HepG2 (cell line): ENCODE data around the gene TMEM176A. TPM values are rescaled to one million over a fixed set of nuclear protein-coding genes. Genes with fewer than 3 reads are reported as not detected.

ENCODE experiments used
- KLF16 ChIP-seq, 2 experiments: sonication (generic) in 1 of 2; formaldehyde crosslinking in 1 of 2; IDR thresholded peaks; 2 replicates each; pipeline versions ENCODE4 v1.6.1 to v1.8.0; 2016 to 2023; ENCODE audit warnings: missing genetic modification reagents in 2 of 2, missing compliant biosample characterization in 1 of 2
- ZNF672 ChIP-seq: sonication (generic); formaldehyde crosslinking; IDR thresholded peaks from 2 replicates; pipeline ENCODE4 v1.8.1; 2022; ENCODE audit warnings: missing genetic modification reagents
- polyA plus RNA-seq, 8 experiments: library from polyadenylated mRNA; depleted of rRNA in 3 of 8; stranded (reverse) in 7 of 8; unstranded in 1 of 8; fragments of >200 nt; fragmentation: Illumina TruSeq in 4 of 8; extraction: Trizol in 4 of 8; gene quantifications; 2 replicates each; pipeline versions ENCODE4 v1.2.1 to v1.2.3, GENCODE V29; 2011 to 2016; ENCODE audit warnings: low read depth in 4 of 8, missing spikeins in 1 of 8, mixed read lengths in 1 of 8; ENCODE audit not compliant: insufficient read depth in 1 of 8
- total RNA-seq, 5 experiments: library from RNA; depleted of rRNA; stranded (reverse); fragments of >200 nt; fragmentation: Illumina TruSeq; extraction: Trizol; gene quantifications; 2 replicates each; pipeline ENCODE4 v1.2.3, GENCODE V29; 2016; ENCODE audit warnings: low read depth in 1 of 5
- TF ChIP-seq, protein P1 (sequence below): sonication (generic); formaldehyde crosslinking; IDR thresholded peaks from 2 replicates; pipeline ENCODE4 v1.4.0; 2020; ENCODE audit warnings: missing genetic modification reagents, borderline replicate concordance
- TF ChIP-seq, protein P2 (sequence below): sonication (generic); formaldehyde crosslinking; IDR thresholded peaks from 2 replicates; pipeline ENCODE4 v1.4.0; 2020; ENCODE audit warnings: missing genetic modification reagents, borderline replicate concordance

Gene TMEM176A
- total and polyA plus RNA-seq, 2 of the 13 experiments (the other 11 are each of a cell fraction or from before 2014, with no cell fraction given): not detected

DNA sequence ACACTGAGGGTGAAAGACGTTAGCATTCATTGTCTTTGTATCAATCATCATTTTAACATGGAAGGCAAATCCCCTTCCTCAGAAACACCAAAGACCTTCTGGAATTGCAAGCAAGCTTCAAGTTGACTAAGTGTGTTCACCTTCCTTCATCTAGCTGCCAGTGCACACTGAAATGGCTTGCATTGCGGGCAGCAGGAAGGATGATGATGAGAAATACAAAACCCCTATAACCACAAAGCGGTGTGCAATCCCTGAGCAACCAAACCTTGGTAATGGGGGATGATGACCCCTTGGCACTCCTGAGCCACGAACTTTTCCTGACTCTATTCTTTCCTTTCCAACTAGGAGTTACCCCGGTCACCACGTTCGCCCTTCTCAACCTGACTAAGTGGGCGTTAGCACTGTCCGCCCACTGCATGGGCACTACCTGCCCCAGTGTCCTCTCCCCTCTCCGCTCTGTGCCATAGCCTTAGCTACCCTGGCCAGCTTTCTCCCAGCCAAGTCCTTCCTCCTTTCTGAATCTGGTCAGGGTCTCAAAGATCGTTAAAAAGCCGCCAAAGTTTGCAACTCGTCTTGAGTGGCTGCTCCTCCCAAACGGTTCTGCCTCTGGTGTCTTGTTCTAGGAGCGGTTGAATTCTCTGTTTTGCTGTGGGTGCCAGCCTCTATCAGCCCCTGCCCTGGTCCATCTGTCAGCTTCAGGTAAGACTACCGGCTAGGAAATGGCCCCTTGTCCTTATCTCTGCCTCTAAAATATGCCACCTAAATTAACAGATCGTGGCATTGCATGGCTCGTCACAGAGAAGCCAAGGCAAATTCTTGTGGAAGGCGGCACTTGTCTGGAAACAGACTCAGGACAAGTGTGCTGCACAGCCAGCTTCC is 51.2 kb downstream of the TMEM176A start (continued):
- TF ChIP-seq, protein P1, sequence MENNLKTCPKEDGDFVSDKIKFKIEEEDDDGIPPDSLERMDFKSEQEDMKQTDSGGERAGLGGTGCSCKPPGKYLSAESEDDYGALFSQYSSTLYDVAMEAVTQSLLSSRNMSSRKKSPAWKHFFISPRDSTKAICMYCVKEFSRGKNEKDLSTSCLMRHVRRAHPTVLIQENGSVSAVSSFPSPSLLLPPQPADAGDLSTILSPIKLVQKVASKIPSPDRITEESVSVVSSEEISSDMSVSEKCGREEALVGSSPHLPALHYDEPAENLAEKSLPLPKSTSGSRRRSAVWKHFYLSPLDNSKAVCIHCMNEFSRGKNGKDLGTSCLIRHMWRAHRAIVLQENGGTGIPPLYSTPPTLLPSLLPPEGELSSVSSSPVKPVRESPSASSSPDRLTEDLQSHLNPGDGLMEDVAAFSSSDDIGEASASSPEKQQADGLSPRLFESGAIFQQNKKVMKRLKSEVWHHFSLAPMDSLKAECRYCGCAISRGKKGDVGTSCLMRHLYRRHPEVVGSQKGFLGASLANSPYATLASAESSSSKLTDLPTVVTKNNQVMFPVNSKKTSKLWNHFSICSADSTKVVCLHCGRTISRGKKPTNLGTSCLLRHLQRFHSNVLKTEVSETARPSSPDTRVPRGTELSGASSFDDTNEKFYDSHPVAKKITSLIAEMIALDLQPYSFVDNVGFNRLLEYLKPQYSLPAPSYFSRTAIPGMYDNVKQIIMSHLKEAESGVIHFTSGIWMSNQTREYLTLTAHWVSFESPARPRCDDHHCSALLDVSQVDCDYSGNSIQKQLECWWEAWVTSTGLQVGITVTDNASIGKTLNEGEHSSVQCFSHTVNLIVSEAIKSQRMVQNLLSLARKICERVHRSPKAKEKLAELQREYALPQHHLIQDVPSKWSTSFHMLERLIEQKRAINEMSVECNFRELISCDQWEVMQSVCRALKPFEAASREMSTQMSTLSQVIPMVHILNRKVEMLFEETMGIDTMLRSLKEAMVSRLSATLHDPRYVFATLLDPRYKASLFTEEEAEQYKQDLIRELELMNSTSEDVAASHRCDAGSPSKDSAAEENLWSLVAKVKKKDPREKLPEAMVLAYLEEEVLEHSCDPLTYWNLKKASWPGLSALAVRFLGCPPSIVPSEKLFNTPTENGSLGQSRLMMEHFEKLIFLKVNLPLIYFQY (CRISPR knock-in tag): no peak
- TF ChIP-seq KLF16 (CRISPR knock-in tag; IDR thresholded peaks at IDR 0.05): no peak
- TF ChIP-seq ZNF672 (CRISPR knock-in tag): no peak
- TF ChIP-seq, protein P2, sequence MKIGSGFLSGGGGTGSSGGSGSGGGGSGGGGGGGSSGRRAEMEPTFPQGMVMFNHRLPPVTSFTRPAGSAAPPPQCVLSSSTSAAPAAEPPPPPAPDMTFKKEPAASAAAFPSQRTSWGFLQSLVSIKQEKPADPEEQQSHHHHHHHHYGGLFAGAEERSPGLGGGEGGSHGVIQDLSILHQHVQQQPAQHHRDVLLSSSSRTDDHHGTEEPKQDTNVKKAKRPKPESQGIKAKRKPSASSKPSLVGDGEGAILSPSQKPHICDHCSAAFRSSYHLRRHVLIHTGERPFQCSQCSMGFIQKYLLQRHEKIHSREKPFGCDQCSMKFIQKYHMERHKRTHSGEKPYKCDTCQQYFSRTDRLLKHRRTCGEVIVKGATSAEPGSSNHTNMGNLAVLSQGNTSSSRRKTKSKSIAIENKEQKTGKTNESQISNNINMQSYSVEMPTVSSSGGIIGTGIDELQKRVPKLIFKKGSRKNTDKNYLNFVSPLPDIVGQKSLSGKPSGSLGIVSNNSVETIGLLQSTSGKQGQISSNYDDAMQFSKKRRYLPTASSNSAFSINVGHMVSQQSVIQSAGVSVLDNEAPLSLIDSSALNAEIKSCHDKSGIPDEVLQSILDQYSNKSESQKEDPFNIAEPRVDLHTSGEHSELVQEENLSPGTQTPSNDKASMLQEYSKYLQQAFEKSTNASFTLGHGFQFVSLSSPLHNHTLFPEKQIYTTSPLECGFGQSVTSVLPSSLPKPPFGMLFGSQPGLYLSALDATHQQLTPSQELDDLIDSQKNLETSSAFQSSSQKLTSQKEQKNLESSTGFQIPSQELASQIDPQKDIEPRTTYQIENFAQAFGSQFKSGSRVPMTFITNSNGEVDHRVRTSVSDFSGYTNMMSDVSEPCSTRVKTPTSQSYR: no peak
